Retinal pigment epithelial cell (primary cell): ENCODE data around the gene ATP6V1E1.

ENCODE experiments used
- DNase-seq: peaks from one replicate; pipeline ENCODE4 v3.0.0-alpha.2; 2010; ENCODE audit warnings: low read depth
- H3K4me3 ChIP-seq: 2 replicates; pipeline ENCODE4 v1.5.1; 2011; ENCODE audit warnings: mild to moderate bottlenecking, low read length, control low read depth, moderate library complexity
- CTCF ChIP-seq: conservative IDR thresholded peaks from 2 replicates; pipeline ENCODE4 v1.5.1; 2011; ENCODE audit warnings: low read depth, low read length, control low read depth, inconsistent platforms

The ATP6V1E1 gene

GRCh38 chr22:17633217-17633997 is 4.9 kb upstream of the ATP6V1E1 start:
- peak; percentile 53 for DNase-seq
- no peak overlapping the region for H3K4me3 ChIP-seq
- TF ChIP-seq CTCF = no peak

GRCh38 chr22:17631076-17631565 is 2.6 kb upstream of the ATP6V1E1 start:
- no peak overlapping the region for H3K4me3 ChIP-seq
- TF ChIP-seq CTCF = no peak
- DNase-seq = no peak

- H3K4me3 ChIP-seq = no peak overlapping the region
- no peak for TF ChIP-seq CTCF
- no peak for DNase-seq
These were observed 1.1 kb upstream of the ATP6V1E1 start for GRCh38 chr22:17629641-17630040.

- peak overlapping the region; percentile 100 for H3K4me3 ChIP-seq
These were observed 582 bp upstream of the ATP6V1E1 start for GRCh38 chr22:17629173-17629489.

GRCh38 chr22:17627961-17628405 is 566 bp downstream of the ATP6V1E1 start:
- no peak for DNase-seq
- no peak for TF ChIP-seq CTCF
- peak overlapping the region; percentile 100 for H3K4me3 ChIP-seq

More at GRCh38 chr22:17629173-17629489, 582 bp upstream of the ATP6V1E1 start:
- TF ChIP-seq CTCF = no peak
- DNase-seq = no peak

GRCh38 chr22:17613280-17613679 is 15.3 kb downstream of the ATP6V1E1 start:
- no peak for DNase-seq
- no peak for TF ChIP-seq CTCF
- no peak overlapping the region for H3K4me3 ChIP-seq

- DNase-seq = no peak
- no peak for TF ChIP-seq CTCF
- no peak overlapping the region for H3K4me3 ChIP-seq
These were observed 16.5 kb downstream of the ATP6V1E1 start for GRCh38 chr22:17612057-17612456.
